Measurements from ENCODE around the gene RAB11FIP3.
"Not testable (repeated sequence)": the region's sequence is repeated elsewhere in the genome, so short reads cannot be mapped to it uniquely, and the experiment has no call there.

RAB11FIP3 gene

GRCh38 chr16:482468-483185 is 57.2 kb downstream of the RAB11FIP3 start:
- no peak for TF ChIP-seq CTCF (IDR thresholded peaks at IDR 0.05; ENCODE audit: low read depth, low read length)
- DNase-seq (ENCODE audit: low read depth in 2 of 2), result no peak
- H3K4me3 ChIP-seq (replicated peaks in 1 of 2; ENCODE audit: low read depth in 2 of 2, low read length in 2 of 2), result no peak overlapping the region

GRCh38 chr16:483341-484075 is 58.1 kb downstream of the RAB11FIP3 start:
- H3K4me3 ChIP-seq (replicated peaks in 1 of 2; ENCODE audit: low read depth in 2 of 2, low read length in 2 of 2), result no peak overlapping the region
- TF ChIP-seq CTCF (IDR thresholded peaks at IDR 0.05; ENCODE audit: low read depth, low read length), result no peak
- DNase-seq (ENCODE audit: low read depth in 2 of 2), result peak in 1 of 2 donors; percentile 19

GRCh38 chr16:489606-490005 is 64.2 kb downstream of the RAB11FIP3 start:
- no peak for TF ChIP-seq CTCF (IDR thresholded peaks at IDR 0.05; ENCODE audit: low read depth, low read length)
- H3K4me3 ChIP-seq (replicated peaks in 1 of 2; ENCODE audit: low read depth in 2 of 2, low read length in 2 of 2), result no peak overlapping the region
- DNase-seq (ENCODE audit: low read depth in 2 of 2), result no peak

GRCh38 chr16:490768-491167 is 65.3 kb downstream of the RAB11FIP3 start:
- no peak for DNase-seq (ENCODE audit: low read depth in 2 of 2)
- TF ChIP-seq CTCF (IDR thresholded peaks at IDR 0.05; ENCODE audit: low read depth, low read length), result no peak
- H3K4me3 ChIP-seq (replicated peaks in 1 of 2; ENCODE audit: low read depth in 2 of 2, low read length in 2 of 2), result no peak overlapping the region

GRCh38 chr16:491220-491919 is 65.9 kb downstream of the RAB11FIP3 start:
- no peak for DNase-seq (ENCODE audit: low read depth in 2 of 2)
- H3K4me3 ChIP-seq (replicated peaks in 1 of 2; ENCODE audit: low read depth in 2 of 2, low read length in 2 of 2), result no peak overlapping the region
- TF ChIP-seq CTCF (IDR thresholded peaks at IDR 0.05; ENCODE audit: low read depth, low read length), result no peak

GRCh38 chr16:492211-492875 is 66.9 kb downstream of the RAB11FIP3 start:
- H3K4me3 ChIP-seq (replicated peaks in 1 of 2; ENCODE audit: low read depth in 2 of 2, low read length in 2 of 2), result no peak overlapping the region
- TF ChIP-seq CTCF (IDR thresholded peaks at IDR 0.05; ENCODE audit: low read depth, low read length), result no peak
- DNase-seq (ENCODE audit: low read depth in 2 of 2), result no peak

- not testable (repeated sequence) for H3K4me3 ChIP-seq (replicated peaks in 1 of 2; ENCODE audit: low read depth in 2 of 2, low read length in 2 of 2); DNase-seq (ENCODE audit: low read depth in 2 of 2)
Measured at GRCh38 chr16:494676-495075, 69.2 kb downstream of the RAB11FIP3 start.

All from cardiac fibroblast (primary cell).